Vagina (tissue), 2 donors: ENCODE results near the gene NDUFAB1. TPM values are rescaled to one million over a fixed set of nuclear protein-coding genes. Genes with fewer than 3 reads are reported as not detected.

Experiments used
- DNase-seq, 2 donors: peaks; one replicate each; pipeline ENCODE4 v3.0.0-alpha.2; 2017; ENCODE audit errors: extremely low spot score in 2 of 2
- H3K27ac ChIP-seq: fragments of 200-600 bp; sonication (generic); one replicate; pipeline ENCODE4 v1.5.1; 2019
- H3K27me3 ChIP-seq: fragments of 200-600 bp; sonication (generic); one replicate; pipeline ENCODE4 v1.5.1; 2019
- H3K36me3 ChIP-seq, 2 donors: fragments of 200-600 bp; sonication (generic); one replicate each; pipeline ENCODE4 v1.5.1; 2017 to 2019
- H3K4me1 ChIP-seq: fragments of 200-600 bp; sonication (generic); one replicate; pipeline ENCODE4 v1.5.1; 2019
- H3K4me3 ChIP-seq, 2 donors: fragments of 200-600 bp; sonication (generic); 1 replicate in 1 of 2; 2 replicates in 1 of 2; pipeline ENCODE4 v1.5.1; 2016 to 2019
- H3K9me3 ChIP-seq: fragments of 200-600 bp; sonication (generic); one replicate; pipeline ENCODE4 v1.5.1; 2019
- POLR2A ChIP-seq, 2 donors: fragments of 450-650 bp; IDR thresholded peaks; one replicate each; pipeline ENCODE4 v1.6.1; 2017; ENCODE audit warnings: antibody characterized with exemption in 2 of 2, mild to moderate bottlenecking in 2 of 2, moderate library complexity in 2 of 2
- POLR2AphosphoS5 ChIP-seq, 2 donors: sonication (generic); formaldehyde crosslinking; IDR thresholded peaks; one replicate each; pipeline ENCODE4 v1.9.0; 2017; ENCODE audit warnings: antibody characterized with exemption in 2 of 2, mild to moderate bottlenecking in 2 of 2, low read depth in 1 of 2; ENCODE audit not compliant: insufficient read depth in 1 of 2
- intact Hi-C: fragments of 100-400 bp; cut with DNase I; formaldehyde crosslinking; loops from one replicate; pipeline ENCODE4 v1.15.1; 2023
- total RNA-seq: library from RNA; depleted of rRNA; stranded (reverse); fragments of >200 nt; gene quantifications from one replicate; pipeline ENCODE4 v1.2.3, GENCODE V29; 2016
- TF ChIP-seq, protein P1 (sequence below), 3 experiments: fragments of 450-650 bp in 2 of 3; fragments of 200-600 bp in 1 of 3; sonication (generic) in 1 of 3; IDR thresholded peaks; one replicate each; pipeline ENCODE4 v1.5.1; 2017 to 2019; ENCODE audit warnings: antibody characterized with exemption in 3 of 3, mild to moderate bottlenecking in 2 of 3, moderate library complexity in 2 of 3

The NDUFAB1 gene
- total RNA-seq, 1 donor from 2014 or later, result 68.8 TPM

DNA sequence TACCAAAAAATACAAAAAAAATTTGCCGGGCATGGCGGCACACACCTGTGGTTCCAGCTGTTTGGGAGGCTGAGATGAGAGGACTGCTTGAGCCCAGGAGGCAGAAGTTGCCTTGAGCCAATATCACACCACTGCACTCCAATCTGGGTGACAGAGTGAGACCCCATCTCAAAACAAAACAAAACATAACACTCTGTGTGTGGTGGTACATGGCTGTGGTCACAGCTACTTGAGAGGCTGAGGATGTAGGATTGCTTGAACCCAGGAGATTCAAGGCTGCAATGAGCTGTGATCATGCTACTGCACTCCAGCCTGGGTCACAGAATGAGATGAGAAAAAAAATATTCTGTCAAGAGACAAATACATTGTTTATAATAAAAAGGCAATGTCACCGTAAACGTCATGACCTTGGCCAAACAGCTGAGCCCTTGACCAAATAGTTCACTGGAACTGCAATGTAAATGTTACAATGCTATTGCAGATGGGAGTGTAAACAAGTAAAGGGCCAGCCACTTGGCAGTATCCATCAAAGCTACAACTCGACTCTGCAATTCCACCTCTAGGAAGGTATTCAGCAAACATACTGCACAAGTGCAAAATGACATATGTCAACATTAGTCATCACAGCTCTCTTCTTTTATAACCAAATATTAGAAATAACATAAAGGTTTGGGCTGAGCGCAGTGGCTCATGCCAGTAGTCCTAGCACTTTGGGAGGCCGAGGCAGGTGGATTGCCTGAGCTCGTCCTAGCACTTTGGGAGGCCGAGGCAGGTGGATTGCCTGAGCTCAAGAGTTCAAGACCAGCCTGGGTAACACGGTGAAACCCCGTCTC, 55.9 kb downstream of the NDUFAB1 start:
- no peak for DNase-seq
- peaks cover 0 to 56% of the 10 kb centered on the region in 2 donors for H3K36me3 ChIP-seq
- TF ChIP-seq POLR2AphosphoS5 (IDR thresholded peaks at IDR 0.05; ENCODE audit: insufficient read depth in 1 of 2, low read depth in 1 of 2) (no peak), POLR2A (IDR thresholded peaks at IDR 0.05) (no peak)
- TF ChIP-seq, protein P1, sequence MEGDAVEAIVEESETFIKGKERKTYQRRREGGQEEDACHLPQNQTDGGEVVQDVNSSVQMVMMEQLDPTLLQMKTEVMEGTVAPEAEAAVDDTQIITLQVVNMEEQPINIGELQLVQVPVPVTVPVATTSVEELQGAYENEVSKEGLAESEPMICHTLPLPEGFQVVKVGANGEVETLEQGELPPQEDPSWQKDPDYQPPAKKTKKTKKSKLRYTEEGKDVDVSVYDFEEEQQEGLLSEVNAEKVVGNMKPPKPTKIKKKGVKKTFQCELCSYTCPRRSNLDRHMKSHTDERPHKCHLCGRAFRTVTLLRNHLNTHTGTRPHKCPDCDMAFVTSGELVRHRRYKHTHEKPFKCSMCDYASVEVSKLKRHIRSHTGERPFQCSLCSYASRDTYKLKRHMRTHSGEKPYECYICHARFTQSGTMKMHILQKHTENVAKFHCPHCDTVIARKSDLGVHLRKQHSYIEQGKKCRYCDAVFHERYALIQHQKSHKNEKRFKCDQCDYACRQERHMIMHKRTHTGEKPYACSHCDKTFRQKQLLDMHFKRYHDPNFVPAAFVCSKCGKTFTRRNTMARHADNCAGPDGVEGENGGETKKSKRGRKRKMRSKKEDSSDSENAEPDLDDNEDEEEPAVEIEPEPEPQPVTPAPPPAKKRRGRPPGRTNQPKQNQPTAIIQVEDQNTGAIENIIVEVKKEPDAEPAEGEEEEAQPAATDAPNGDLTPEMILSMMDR (IDR thresholded peaks at IDR 0.05), result no peak
- intact Hi-C loops, result no loop called here
- no peaks in the 10 kb centered on the region for H3K9me3 ChIP-seq
- H3K4me3 ChIP-seq, result no peak overlapping the region
- no peak overlapping the region for H3K27ac ChIP-seq
- H3K27me3 ChIP-seq, result no peaks in the 10 kb centered on the region
- H3K4me1 ChIP-seq, result no peaks in the 10 kb centered on the region

DNA sequence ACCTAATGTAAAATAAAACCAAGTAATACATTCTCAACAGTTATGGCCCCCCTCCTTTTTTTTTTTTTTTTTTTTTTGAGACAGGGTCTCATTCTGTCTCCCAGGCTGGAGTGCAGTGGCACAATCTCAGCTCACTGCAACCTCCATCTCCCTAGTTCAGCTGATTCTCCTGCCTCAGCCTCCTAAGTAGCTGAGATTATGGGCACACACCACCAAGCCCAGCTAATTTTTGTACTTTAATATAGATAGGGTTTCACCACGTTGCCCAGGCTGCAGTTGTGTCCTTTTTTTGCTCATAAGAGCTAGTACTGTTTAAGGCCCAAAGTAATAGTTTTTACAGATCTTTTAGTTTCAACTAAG, 57.2 kb downstream of the NDUFAB1 start:
- H3K4me1 ChIP-seq, result no peaks in the 10 kb centered on the region
- H3K4me3 ChIP-seq, result no peak overlapping the region
- TF ChIP-seq POLR2AphosphoS5 (IDR thresholded peaks at IDR 0.05; ENCODE audit: insufficient read depth in 1 of 2, low read depth in 1 of 2), result no peak
- no peak for TF ChIP-seq POLR2A (IDR thresholded peaks at IDR 0.05)
- TF ChIP-seq, protein P1 (IDR thresholded peaks at IDR 0.05), result no peak
- no peaks in the 10 kb centered on the region for H3K27me3 ChIP-seq
- H3K9me3 ChIP-seq, result no peaks in the 10 kb centered on the region
- no peak for DNase-seq
- intact Hi-C loops, result no loop called here
- no peak overlapping the region for H3K27ac ChIP-seq
- peaks cover 0 to 58% of the 10 kb centered on the region in 2 donors for H3K36me3 ChIP-seq

GRCh38 chr16:23537390-23537789, 58.7 kb downstream of the NDUFAB1 start:
- intact Hi-C loops, result no loop called here
- peaks cover 0 to 61% of the 10 kb centered on the region in 2 donors for H3K36me3 ChIP-seq

GRCh38 chr16:23535901-23536300, 60.2 kb downstream of the NDUFAB1 start:
- Histone ChIP-seq H3K36me3 (peaks cover 0 to 56% of the 10 kb centered on the region in 2 donors), H3K27me3 (no peaks in the 10 kb centered on the region), H3K27ac (no peak overlapping the region), H3K4me1 (no peaks in the 10 kb centered on the region), H3K4me3 (no peak overlapping the region), H3K9me3 (no peaks in the 10 kb centered on the region)
- intact Hi-C loops, result no loop called here
- TF ChIP-seq, protein P1 (IDR thresholded peaks at IDR 0.05), result no peak
- TF ChIP-seq POLR2A (IDR thresholded peaks at IDR 0.05) (no peak), POLR2AphosphoS5 (IDR thresholded peaks at IDR 0.05; ENCODE audit: insufficient read depth in 1 of 2, low read depth in 1 of 2) (no peak)
- DNase-seq, result no peak

More at GRCh38 chr16:23537390-23537789, 58.7 kb downstream of the NDUFAB1 start:
- no peaks in the 10 kb centered on the region for H3K9me3 ChIP-seq
- DNase-seq, result no peak
- H3K27ac ChIP-seq, result no peak overlapping the region
- H3K4me1 ChIP-seq, result no peaks in the 10 kb centered on the region
- H3K27me3 ChIP-seq, result no peaks in the 10 kb centered on the region
- no peak overlapping the region for H3K4me3 ChIP-seq
- no peak for TF ChIP-seq POLR2AphosphoS5 (IDR thresholded peaks at IDR 0.05; ENCODE audit: insufficient read depth in 1 of 2, low read depth in 1 of 2)
- no peak for TF ChIP-seq POLR2A (IDR thresholded peaks at IDR 0.05)
- TF ChIP-seq, protein P1 (IDR thresholded peaks at IDR 0.05), result no peak
